HG03139 (cell line): ENCODE measurements around the gene NLRC5.
"Not testable (repeated sequence)": the region's sequence is repeated elsewhere in the genome, so short reads cannot be mapped to it uniquely, and the experiment has no call there.

Experiments
- ATAC-seq: cut with Tn5 transposase; IDR thresholded peaks from one replicate; pipeline ENCODE4 v1.9.1; 2021; ENCODE audit not compliant: unreplicated experiment

NLRC5 gene

GRCh38 chr16:56961851-56962281 lies 27.5 kb upstream of the NLRC5 start, which contains the start of gene CETP:
Gene CETP (plus strand): TSS chr16:56961950. CDS start chr16:56961980, 30 bp downstream.
- ATAC-seq = no peak

GRCh38 chr16:56964243-56965148 lies 24.9 kb upstream of the NLRC5 start:
- ATAC-seq = peak; percentile 61

GRCh38 chr16:56965149-56966092 lies 23.9 kb upstream of the NLRC5 start:
- ATAC-seq = no peak

GRCh38 chr16:56966093-56966475 lies 23.3 kb upstream of the NLRC5 start:
- ATAC-seq = no peak

GRCh38 chr16:56967733-56968132 lies 21.6 kb upstream of the NLRC5 start:
- no peak for ATAC-seq

GRCh38 chr16:56969769-56970168 lies 19.6 kb upstream of the NLRC5 start:
- ATAC-seq = no peak

GRCh38 chr16:56970934-56971767 lies 18.2 kb upstream of the NLRC5 start:
- ATAC-seq = peak; percentile 92

- no peak for ATAC-seq
These were observed 17.7 kb upstream of the NLRC5 start for GRCh38 chr16:56971768-56972043.

GRCh38 chr16:56972403-56973293 lies 16.7 kb upstream of the NLRC5 start:
- no peak for ATAC-seq

GRCh38 chr16:56973294-56973689 lies 16.1 kb upstream of the NLRC5 start:
- no peak for ATAC-seq

- not testable (repeated sequence) for ATAC-seq
These were observed 15.5 kb upstream of the NLRC5 start for GRCh38 chr16:56973899-56974298.

- ATAC-seq = no peak
These were observed 14.6 kb upstream of the NLRC5 start for GRCh38 chr16:56974549-56975300.

- ATAC-seq = no peak
These were observed 13.6 kb upstream of the NLRC5 start for GRCh38 chr16:56975714-56976113.

- no peak for ATAC-seq
These were observed 12.1 kb upstream of the NLRC5 start for GRCh38 chr16:56977216-56977615.

GRCh38 chr16:56977823-56978430 lies 11.4 kb upstream of the NLRC5 start:
- no peak for ATAC-seq

GRCh38 chr16:56980201-56980535 lies 9.2 kb upstream of the NLRC5 start:
- no peak for ATAC-seq

- ATAC-seq = no peak
These were observed 8.3 kb upstream of the NLRC5 start for GRCh38 chr16:56980792-56981724.

- no peak for ATAC-seq
These were observed 7.6 kb upstream of the NLRC5 start for GRCh38 chr16:56981729-56982271.
